Stimulated activated CD8-positive, alpha-beta memory T cell treated with anti-CD3 and anti-CD28 coated beads, Interleukin-7, amount 100 ng/mL, for 24 hours (primary cell): ENCODE measurements around the gene ARL3.
"Not testable (repeated sequence)": the region's sequence is repeated elsewhere in the genome, so short reads cannot be mapped to it uniquely, and the experiment has no call there.

Source experiments
- DNase-seq: peaks from one replicate; pipeline ENCODE4 v3.0.0-alpha.2; 2020; ENCODE audit warnings: low read depth

The ARL3 gene

DNA sequence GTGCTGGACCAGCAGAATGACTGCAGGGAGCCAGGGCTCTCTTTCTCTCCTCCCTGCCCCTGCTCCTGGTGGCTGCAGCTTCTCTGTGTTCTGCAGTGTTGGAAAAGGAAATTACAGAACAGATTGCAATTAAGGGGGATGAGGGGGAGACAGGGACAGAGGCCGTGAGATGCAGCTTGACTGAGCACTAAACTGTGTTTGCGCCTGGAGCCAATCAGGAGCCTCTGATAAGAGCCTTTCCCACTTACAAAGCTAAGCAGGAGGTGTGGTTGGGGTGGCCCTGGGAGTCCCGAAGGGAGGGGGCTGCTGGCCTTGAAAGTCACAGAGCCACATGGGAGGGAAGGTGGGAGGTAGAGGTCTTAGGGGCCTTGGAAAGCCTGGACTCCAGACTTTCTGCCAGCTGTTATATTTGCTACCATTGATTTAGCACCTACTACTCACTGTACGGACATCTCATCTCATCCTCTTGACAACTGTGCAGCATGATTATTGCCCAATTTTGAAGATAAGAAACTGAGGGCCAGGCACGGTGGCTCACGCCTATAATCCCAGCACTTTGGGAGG, 43.2 kb downstream of the ARL3 start:
- DNase-seq: no peak

DNA sequence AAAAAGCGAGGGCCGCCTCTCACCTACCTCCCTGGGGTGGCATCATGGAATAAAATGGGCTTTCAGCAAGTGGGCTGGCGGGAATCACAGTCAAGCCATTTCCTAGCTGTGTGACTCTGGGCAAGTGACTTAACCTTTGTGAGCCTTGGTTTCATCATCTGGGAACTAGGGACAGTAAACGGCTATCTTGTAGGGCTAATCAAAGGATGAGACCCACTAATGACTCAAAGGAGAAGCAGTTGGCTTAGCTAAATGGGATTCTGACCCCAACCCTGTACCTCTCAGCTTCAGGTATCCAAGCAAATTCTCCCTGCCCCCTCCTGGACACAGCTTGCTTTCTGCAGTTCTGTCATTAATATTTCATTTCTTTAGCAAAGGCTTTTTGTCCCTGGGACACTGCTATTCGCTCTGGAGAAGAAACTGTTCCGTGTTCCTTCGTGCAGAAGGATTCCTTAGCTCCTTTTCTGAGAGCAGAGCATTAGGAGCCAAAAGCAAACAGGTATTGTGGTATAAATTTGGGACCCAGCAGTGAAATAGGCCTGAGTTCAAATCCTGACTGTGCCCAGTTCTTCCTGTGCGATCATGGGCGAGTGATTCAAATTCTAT, 44.0 kb downstream of the ARL3 start:
- no peak for DNase-seq

DNA sequence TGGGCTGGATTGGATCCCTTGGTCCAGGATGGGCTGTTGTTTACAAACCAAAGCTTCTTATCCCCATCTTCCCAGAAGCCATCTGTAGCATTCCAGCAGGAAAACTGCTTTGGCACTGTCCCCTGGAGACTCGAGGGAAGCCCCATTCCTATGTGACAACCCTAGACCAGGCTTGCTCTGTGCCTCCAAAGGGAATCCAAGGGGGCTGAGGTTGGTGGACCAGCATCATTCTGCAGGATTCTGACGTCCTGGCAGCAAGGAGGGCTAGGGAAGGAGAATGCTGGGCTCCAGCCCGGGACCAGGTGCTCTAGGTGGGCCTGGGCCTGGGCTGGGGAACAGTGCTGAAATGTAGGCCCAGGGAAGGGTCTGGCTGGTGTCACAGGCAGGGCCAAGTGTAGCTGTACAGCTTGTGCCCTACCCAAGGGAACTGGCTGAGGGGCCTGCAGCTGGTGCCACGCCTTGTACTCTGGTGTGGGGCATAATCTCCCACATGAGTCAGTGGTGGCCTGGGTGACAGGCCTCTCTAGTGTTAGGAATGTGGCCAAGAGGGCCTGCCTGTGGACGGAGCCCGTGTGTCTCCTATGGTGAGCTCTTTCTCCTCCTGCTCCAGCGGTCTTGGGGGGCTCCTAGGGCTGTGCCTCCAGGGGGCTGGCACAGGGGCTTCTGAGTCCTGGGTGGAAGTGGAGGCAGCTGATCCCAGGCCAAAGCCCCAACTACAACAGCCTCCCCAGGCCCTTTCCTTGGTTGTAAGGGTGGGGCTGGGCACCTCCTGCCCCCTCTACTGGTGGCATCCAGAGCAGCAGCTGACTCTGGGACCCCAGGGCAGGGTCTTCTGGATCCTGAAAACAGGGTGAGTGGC, 44.8 kb downstream of the ARL3 start:
- DNase-seq: no peak

DNA sequence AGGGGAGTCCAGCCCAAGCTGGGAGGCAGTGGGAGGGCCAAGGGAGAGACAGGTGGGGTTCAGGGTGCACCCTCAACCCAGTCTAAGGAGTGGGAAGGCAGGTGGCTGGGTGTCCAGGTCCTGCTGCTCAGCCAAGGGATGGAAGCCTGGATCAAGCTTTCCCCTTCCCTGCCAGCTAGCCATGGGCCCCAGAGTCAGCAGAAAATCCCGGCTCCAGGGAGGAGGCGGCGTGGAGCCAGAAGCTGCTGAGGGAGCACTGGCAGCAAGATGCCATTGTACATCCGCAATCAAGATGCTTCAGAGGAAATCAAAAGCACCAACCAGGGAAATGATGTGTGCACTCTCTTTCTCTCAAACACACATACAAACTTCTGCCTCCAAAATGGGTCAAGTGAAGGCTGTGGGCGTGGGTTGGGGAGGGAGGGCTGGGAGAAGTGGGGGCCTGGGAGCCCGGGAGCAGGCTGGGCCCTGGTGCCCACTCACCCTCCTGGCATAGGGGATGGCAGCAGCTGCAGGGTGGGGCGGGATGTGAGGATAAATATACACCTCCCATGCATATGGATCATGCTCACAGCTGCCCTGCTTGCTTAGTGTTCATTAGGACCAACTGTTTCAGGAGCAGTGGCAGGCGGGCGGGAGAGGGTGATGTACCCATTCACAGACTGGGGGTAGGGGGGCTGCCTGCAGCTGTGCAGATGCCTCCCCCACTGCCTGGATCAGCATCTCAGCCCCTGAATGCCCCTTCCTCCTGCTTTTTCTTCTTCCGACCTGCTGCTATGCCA, 45.7 kb downstream of the ARL3 start:
- DNase-seq: no peak

DNA sequence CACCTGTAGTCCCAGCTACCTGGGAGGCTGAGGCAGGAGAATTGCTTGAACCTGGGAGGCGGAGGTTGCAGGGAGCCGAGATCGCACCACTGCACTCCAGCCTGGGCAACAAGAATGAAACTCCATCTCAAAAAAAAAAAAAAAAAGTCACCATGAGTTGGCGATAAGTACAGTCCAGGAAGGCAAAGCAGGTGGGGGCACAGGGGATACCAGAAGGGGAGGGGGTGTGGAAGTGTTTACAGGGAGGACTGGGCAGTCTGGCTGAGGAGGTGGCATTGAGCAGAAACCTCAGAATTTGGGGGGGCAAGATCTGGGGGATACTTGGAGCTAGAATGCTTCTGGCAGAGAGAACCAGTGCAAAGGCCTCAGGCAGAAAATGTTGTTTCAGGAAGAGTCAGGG, 46.8 kb downstream of the ARL3 start:
- not testable (repeated sequence) for DNase-seq

DNA sequence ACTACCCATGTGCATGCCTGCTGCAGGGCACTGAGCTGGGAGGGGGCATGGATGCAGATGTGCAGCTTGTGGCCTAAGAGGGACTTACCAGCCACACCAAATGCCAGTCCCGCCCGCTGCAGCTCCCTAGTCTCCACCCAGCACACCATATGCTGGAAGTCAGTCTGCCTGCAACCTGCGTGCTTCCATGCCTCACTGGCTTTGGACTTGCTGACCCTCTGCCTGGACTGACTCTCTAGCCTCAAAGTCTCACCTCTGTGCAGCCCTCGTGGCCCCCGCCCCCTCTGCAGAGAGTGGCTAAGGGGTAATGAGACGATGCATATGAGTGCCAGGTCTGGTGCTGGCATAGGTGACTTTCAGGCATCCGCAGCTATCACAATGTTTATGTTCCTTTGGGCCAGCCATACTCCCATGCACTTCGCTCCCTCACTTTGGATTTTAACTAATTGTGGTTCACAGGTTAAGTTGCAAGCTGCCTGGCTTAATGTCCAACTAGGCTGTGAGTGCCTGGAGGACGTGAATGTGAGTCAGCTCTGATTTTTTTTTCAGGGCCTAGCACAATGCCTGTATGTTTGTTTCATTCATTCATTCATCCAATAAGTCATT, 48.2 kb downstream of the ARL3 start:
- no peak for DNase-seq

DNA sequence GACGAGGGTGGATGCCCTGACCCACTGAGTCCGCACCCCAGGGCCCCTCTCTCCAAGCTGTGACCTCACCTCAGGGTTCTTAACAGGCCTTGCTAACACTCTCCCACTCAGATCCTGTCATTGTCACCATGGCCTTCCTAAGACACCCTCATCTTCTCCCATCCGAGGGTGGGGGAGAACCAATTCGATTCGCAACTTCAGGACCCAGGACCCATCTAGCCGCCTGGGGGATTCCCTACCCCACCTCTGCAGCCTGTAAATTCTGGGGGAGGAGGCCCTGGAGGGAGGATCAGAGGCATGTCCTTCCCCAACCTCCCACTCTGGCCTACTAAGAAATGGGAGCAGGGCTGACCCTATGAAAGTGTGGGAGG, 52.6 kb downstream of the ARL3 start:
- DNase-seq: no peak

DNA sequence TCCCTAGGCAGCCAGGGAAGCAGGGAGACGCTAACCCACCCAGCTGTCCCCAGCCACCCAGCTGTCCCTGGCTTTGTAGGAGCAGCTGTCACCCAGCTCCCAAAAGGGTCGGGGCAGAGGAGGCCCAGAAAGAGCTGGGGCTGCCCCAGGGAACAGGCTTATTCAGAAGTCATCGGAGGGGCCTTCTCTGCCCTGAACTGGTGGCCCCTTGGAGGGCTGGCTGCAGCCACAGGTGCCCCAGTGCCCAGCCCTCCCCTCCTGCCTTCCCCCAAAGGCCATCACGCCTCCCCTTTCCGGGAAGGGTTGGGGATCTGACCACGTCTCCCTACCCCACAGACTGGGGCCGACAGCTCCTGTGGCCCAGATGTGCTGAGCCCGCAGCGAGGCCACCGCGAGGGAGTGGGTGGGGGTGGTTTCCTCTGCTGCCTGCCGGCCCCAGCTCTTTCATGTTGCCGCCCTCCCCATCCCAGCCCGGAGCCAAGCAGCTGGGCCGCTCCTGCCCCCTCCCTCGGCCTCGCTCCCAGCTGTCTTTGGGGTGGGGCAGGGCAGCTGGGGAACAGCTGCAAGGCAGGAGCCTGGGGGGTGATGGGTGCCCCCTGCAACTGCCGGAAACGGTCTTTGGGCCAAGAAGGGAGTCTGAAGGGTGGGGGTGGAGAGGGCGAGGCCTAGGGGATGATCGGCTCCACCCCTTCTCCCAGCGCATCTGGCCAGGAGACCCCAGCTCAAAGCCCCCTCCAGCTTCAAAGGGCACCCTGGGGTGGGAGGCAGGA, 53.1 kb downstream of the ARL3 start:
- peak; percentile 33 for DNase-seq

DNA sequence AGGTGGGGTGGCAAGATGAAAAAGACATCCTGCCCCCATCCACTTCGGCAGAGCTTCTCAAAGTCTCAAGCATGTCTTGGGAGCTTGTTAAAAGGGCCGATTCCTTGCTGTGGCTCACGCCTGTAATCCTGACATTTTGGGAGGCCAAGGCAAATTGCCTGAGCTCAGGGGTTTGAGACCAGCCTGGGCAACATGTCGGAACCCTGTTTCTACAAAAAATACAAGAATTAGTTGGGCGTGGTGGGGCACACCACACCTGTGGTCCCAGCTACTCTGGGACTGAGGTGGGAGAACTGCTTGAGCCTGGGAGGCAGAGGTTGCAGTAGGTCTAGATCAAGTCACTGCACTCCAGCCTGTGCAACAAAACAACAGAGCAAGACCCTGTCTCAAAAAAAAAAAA, 55.4 kb downstream of the ARL3 start:
- no peak for DNase-seq

DNA sequence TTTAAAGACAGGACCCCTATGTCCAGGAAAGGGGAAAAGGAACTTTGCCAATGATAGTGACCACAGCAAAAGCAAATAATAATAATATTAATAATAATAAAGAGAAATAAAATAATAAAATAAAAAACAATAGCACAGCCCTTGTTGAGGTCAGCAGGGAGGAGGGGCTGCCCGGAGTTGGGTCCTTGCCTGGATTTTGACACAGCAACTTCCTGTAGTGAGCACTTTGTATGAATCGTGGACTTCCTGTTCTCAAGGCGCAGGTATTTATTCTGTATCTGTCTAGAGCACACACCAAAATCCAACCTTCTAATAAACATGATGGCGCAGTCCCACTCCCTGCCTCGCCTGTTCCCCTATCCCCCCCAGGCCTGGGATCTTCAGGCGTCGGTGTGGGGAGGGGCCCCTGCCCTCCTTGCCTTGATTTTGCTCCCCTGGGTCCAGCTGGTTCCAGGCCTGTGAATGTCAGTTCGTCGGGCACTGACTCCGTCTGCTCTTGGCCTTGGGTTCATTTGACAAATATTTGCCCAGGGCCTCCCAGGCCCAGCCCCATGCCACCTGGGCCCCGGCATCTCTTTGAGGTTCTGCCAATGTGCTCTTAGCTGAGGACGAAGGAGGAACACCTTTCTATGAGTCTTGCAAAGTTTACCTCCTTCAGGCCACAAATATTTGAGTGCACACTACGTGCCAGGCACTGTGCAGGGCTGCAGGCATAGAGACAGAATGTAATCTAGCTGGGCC, 56.0 kb downstream of the ARL3 start:
- DNase-seq: no peak

DNA sequence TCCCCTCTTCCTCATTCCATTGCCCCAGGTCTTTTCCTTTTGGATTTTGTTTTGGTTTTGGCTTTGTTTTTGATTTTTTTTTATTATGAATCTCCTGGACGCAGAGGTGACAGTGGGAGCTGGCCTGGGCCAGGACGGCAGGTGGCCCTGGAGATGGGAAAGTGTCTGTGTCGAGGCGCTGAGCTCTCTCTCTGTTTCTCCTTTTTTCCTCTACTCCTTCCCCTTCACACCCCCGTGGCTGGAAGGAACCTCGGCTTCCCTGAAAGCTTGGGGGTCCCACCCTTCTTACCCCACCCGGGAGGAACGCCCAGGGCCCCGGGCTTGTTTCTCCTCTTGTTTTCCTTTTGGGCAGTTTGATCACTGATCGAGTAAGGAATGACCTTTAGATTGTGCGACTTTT, 56.7 kb downstream of the ARL3 start:
- DNase-seq: no peak

DNA sequence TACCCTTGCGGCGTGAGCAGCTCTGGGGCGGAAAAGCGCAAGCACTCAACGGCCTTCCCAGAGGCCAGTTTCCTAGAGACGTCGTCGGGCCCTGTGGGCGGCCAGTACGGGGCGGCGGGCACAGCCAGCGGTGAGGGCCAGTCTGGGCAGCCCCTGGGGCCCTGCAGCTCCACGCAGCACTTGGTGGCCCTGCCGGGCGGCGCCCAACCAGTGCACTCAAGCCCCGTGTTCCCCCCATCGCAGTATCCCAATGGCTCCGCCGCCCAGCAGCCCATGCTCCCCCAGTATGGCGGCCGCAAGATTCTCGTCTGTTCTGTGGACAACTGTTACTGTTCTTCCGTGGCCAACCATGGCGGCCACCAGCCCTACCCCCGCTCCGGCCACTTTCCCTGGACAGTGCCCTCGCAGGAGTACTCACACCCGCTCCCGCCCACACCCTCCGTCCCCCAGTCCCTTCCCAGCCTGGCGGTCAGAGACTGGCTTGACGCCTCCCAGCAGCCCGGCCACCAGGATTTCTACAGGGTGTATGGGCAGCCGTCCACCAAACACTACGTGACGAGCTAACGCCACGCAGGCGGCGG, 57.3 kb downstream of the ARL3 start:
- DNase-seq: no peak

DNA sequence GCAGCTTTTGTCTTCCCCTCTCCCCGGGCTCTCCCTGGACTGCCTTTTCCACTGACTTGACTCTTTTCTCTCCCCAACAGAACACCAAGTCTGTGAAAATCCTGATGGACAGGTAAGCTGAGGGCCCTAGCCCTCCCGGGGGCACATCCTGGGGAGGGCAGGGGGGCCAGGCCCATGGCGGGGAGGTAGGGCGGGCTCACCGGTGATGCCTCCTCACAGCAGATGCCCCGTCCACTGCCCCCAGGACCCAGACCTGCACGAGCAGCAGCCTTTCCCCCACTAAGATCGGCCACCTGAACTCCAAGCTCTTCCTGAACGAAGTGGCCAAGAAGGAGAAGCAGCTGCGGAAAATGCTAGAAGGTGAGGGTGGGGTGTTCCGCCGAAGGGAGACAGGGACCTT, 58.2 kb downstream of the ARL3 start:
- DNase-seq: no peak

DNA sequence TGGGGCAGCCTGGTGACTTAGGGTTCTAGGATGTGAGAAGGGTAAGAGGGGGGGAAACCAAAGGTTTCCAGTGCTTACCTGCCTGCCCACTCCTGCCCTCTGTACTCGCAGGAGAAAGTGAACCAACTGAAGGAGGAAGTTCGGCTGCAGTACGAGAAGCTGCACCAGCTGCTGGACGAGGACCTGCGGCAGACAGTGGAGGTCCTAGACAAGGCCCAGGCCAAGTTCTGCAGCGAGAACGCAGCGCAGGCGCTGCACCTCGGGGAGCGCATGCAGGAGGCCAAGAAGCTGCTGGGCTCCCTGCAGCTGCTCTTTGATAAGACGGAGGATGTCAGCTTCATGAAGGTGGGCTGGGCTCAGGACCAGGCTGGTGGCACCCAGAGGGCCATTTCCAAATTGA, 59.2 kb downstream of the ARL3 start:
- no peak for DNase-seq

DNA sequence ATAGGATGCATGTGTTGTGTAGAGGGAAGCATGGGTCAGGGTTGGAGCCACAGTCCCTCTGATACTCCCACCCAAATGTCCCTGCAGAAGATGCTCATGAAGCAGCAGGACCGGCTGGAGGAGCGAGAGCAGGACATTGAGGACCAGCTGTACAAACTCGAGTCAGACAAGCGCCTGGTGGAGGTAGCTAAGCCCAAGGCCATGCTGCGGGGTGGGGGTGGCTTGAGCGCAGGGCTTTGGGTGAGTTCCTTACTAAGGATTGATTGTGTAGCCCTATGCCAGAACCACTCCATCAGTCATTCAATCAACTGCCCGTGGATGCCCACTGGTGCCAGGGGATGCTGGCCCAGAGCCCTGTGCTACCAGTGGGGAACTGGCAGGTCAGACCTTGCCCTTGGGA, 59.6 kb downstream of the ARL3 start:
- DNase-seq: no peak

DNA sequence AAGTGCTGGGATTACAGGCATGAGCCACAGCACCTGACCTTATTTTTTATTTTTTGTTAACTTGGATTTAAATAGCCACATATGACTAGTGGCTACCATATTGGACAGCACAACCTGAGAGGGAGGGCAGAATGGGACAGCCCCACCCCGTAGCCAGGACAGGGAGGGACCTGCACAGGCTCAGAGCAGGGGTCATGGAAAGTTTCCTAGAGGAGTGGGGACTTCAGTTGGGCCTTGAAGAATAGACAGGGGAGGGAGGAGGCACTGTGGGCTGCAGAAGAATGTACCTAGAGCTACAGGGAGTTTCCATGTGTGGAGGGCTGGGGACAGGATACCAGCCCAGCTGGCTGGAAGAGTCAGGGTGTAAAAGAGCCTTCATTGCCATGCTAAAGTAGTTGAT, 61.1 kb downstream of the ARL3 start:
- DNase-seq: no peak

DNA sequence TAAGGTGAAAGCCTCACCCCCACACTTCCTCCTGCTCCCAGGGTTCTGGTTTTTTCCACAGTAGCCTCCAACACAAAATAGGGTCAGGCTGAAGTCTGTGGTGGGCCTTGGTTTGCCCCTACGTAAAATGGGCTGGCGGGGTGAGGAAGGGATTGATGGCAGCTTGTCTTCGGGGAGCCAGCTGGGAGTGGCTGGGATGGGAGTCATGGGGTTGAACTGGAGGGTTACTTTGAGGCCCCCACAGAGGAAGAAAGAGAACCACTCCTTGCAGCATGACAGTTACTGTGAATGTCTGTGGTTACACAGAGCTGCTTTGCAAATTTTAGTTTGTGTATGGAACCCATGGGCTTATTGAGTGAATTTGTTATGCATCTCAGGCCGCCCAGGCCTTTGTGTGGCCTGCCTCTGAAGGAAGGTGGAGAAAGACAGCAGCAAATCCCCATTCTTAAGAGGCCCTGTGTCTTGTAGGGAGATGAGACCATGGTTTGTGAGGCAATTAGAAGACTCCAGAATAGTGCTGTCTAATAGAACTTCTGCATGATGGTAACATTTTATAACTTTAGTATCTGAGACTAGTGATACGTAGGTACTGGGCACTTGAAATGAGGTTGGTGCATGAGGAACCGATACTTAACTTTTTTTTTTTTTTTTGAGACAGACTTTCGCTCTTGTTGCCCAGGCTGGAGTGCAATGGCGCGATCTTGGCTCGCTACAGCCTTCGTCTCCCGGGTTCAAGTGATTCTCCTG, 61.9 kb downstream of the ARL3 start:
- DNase-seq: no peak

DNA sequence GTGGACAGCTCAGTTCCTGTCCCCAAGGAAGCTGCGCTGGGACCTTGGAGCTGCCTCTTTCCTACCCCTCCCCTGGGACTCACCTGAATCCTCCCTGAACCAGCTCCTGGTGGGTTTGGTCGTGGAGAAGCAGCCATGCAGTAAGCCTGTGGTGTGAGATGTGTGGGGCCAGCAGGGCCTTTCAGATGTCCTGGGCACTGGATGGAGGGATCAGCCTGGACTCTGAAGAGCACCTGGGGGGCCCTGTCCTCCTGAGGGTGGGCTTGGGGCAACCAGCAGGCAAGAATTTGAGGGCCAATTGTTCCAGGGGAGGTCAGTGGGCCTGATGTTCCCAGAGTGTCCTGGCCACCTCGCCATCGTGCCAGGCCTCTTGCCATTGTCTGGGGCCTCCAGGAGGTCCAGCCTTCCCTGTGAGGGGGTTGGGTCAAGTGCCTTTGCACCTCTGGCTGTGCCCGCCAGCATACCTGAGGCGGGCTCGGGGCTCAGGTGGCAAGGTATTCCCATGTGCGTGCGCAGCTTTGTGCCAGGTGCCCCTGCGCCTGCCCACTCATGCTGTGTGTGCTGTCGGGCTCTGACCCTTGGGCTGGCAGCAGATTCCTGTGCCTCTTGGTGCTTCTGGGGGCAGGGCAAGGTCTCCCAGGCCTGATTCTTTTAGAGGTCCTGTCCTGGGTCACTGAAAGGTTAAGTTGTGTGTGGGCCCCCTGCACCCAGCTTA, 62.6 kb downstream of the ARL3 start:
- DNase-seq: no peak
